HepG2 (cell line): ENCODE measurements around the gene MAP2K7. TPM values are rescaled to one million over a fixed set of nuclear protein-coding genes. Genes with fewer than 3 reads are reported as not detected.
A peak's percentile ranks its signal among the peaks of the same experiment; 100 is the strongest.

Source experiments
- ARNTL ChIP-seq: sonication (generic); formaldehyde crosslinking; IDR thresholded peaks from 2 replicates; pipeline ENCODE4 v1.4.0; 2020; ENCODE audit warnings: mild to moderate bottlenecking, missing genetic modification reagents
- KMT2A ChIP-seq: sonication (generic); formaldehyde crosslinking; IDR thresholded peaks from 2 replicates; pipeline ENCODE4 v1.4.0; 2020; ENCODE audit warnings: missing genetic modification reagents
- MTA3 ChIP-seq: sonication (generic); formaldehyde crosslinking; IDR thresholded peaks from 2 replicates; pipeline ENCODE4 v1.4.0; 2020; ENCODE audit warnings: missing genetic modification reagents
- MXD1 ChIP-seq: sonication (generic); formaldehyde crosslinking; IDR thresholded peaks from 2 replicates; pipeline ENCODE4 v1.4.0; 2020; ENCODE audit warnings: mild to moderate bottlenecking, missing genetic modification reagents
- MXD3 ChIP-seq: IDR thresholded peaks from 2 replicates; pipeline ENCODE4 v1.6.1; 2016; ENCODE audit warnings: mild to moderate bottlenecking, missing biosample characterization, missing genetic modification reagents
- MYC ChIP-seq: sonication (generic); formaldehyde crosslinking; IDR thresholded peaks from 2 replicates; pipeline ENCODE4 v1.9.0; 2021; ENCODE audit warnings: missing genetic modification reagents, borderline replicate concordance
- NFKBIZ ChIP-seq: IDR thresholded peaks from 2 replicates; pipeline ENCODE4 v1.6.1; 2018; ENCODE audit warnings: missing genetic modification reagents, missing compliant biosample characterization
- POLR2A ChIP-seq, 2 experiments: IDR thresholded peaks; 2 replicates each; pipeline ENCODE4 v1.6.1; 2011; ENCODE audit warnings: low read depth in 2 of 2, low read length in 2 of 2, mild to moderate bottlenecking in 1 of 2, moderate library complexity in 1 of 2; ENCODE audit not compliant: insufficient read depth in 1 of 2
- SRSF1 ChIP-seq: fragments of 200-400 bp; formaldehyde crosslinking; optimal IDR thresholded peaks from 2 replicates; pipeline ENCODE3; 2017; ENCODE audit warnings: mild to moderate bottlenecking, low read depth, low read length, moderate library complexity
- ZBTB21 ChIP-seq: sonication (generic); formaldehyde crosslinking; IDR thresholded peaks from 2 replicates; pipeline ENCODE4 v1.4.0; 2020; ENCODE audit warnings: missing genetic modification reagents
- ZBTB4 ChIP-seq: sonication (generic); formaldehyde crosslinking; IDR thresholded peaks from 2 replicates; pipeline ENCODE4 v1.4.0; 2020; ENCODE audit warnings: missing genetic modification reagents, mild to moderate bottlenecking, borderline replicate concordance
- ZNF543 ChIP-seq: sonication (generic); formaldehyde crosslinking; IDR thresholded peaks from 2 replicates; pipeline ENCODE4 v1.4.0; 2020; ENCODE audit warnings: mild to moderate bottlenecking, missing genetic modification reagents
- ZNF687 ChIP-seq: sonication (generic); formaldehyde crosslinking; IDR thresholded peaks from 2 replicates; pipeline ENCODE4 v1.5.1; 2020; ENCODE audit warnings: mild to moderate bottlenecking, missing genetic modification reagents, moderate library complexity
- polyA plus RNA-seq, 8 experiments: library from polyadenylated mRNA; depleted of rRNA in 3 of 8; stranded (reverse) in 7 of 8; unstranded in 1 of 8; fragments of >200 nt; fragmentation: Illumina TruSeq in 4 of 8; extraction: Trizol in 4 of 8; gene quantifications; 2 replicates each; pipeline versions ENCODE4 v1.2.1 to v1.2.3, GENCODE V29; 2011 to 2016; ENCODE audit warnings: low read depth in 4 of 8, missing spikeins in 1 of 8, mixed read lengths in 1 of 8; ENCODE audit not compliant: insufficient read depth in 1 of 8
- total RNA-seq, 5 experiments: library from RNA; depleted of rRNA; stranded (reverse); fragments of >200 nt; fragmentation: Illumina TruSeq; extraction: Trizol; gene quantifications; 2 replicates each; pipeline ENCODE4 v1.2.3, GENCODE V29; 2016; ENCODE audit warnings: low read depth in 1 of 5

The MAP2K7 gene
- total and polyA plus RNA-seq, 2 of the 13 experiments (the other 11 are each of a cell fraction or from before 2014, with no cell fraction given), result 9.0 to 10.8 TPM

GRCh38 chr19:7888145-7888825 is 15.4 kb upstream of the MAP2K7 start, which contains the start of gene LRRC8E (continued):
- peak; percentile 81 for TF ChIP-seq ZNF687 (CRISPR knock-in tag)
- 0 out of 2 replicates have a peak, but pooled peaks have one; percentile 25 for TF ChIP-seq KMT2A (CRISPR knock-in tag)
- peak; percentile 57; the same call in 1 of the 2 replicates for TF ChIP-seq MYC
- peak; percentile 72 for TF ChIP-seq SRSF1
- peak; percentile 71 to 85 for TF ChIP-seq POLR2A (IDR thresholded peaks at IDR 0.05; ENCODE audit: insufficient read depth in 1 of 2, low read depth in 2 of 2, low read length in 2 of 2)
- 0 out of 2 replicates have a peak, but pooled peaks have one; percentile 57 for TF ChIP-seq NFKBIZ (CRISPR knock-in tag)
- 0 out of 2 replicates have a peak, but pooled peaks have one; percentile 68 for TF ChIP-seq ZNF543 (CRISPR knock-in tag)
- TF ChIP-seq MXD1 (CRISPR knock-in tag), result peak; percentile 66
- peak; percentile 89 for TF ChIP-seq MXD3 (CRISPR knock-in tag)
- TF ChIP-seq ARNTL (CRISPR knock-in tag), result peak; percentile 56; the same call in 1 of the 2 replicates
- TF ChIP-seq ZBTB21 (CRISPR knock-in tag), result no peak
- no peak for TF ChIP-seq MTA3 (CRISPR knock-in tag)
- no peak for TF ChIP-seq ZBTB4 (CRISPR knock-in tag)
